H9 (cell line): Measurements from ENCODE around the gene NSUN2. TPM values are rescaled to one million over a fixed set of nuclear protein-coding genes. Genes with fewer than 3 reads are reported as not detected.

Experiments used
- DNase-seq: peaks from one replicate; pipeline ENCODE4 v3.0.0-alpha.2; 2017
- H2AFZ ChIP-seq: one replicate; pipeline ENCODE4 v1.6.1; 2013; ENCODE audit warnings: mild to moderate bottlenecking, low read length, control low read depth, moderate library complexity
- H2AK5ac ChIP-seq: 2 replicates; pipeline ENCODE4 v1.6.1; 2013; ENCODE audit warnings: low read length, control low read depth, mixed read lengths; ENCODE audit not compliant: insufficient read length
- H2BK120ac ChIP-seq: one replicate; pipeline ENCODE4 v1.6.1; 2013; ENCODE audit warnings: low read depth, mild to moderate bottlenecking, low read length, control low read depth, inconsistent platforms; ENCODE audit not compliant: poor library complexity, severe bottlenecking
- H2BK12ac ChIP-seq: 2 replicates; pipeline ENCODE4 v1.6.1; 2013; ENCODE audit warnings: low read length, control low read depth, mixed read lengths, low read depth; ENCODE audit not compliant: insufficient read length
- H2BK15ac ChIP-seq: 2 replicates; pipeline ENCODE4 v1.6.1; 2013; ENCODE audit warnings: low read depth, low read length, control low read depth
- H2BK20ac ChIP-seq: one replicate; pipeline ENCODE4 v1.6.1; 2013; ENCODE audit warnings: low read depth, mild to moderate bottlenecking, low read length, control low read depth, inconsistent platforms; ENCODE audit not compliant: poor library complexity, severe bottlenecking
- H2BK5ac ChIP-seq: 2 replicates; pipeline ENCODE4 v1.6.1; 2013; ENCODE audit warnings: low read length, control low read depth, mixed read lengths; ENCODE audit not compliant: insufficient read length
- H3K14ac ChIP-seq: 2 replicates; pipeline ENCODE4 v1.6.1; 2013; ENCODE audit warnings: low read length, control low read depth; ENCODE audit not compliant: insufficient read depth
- H3K18ac ChIP-seq: 2 replicates; pipeline ENCODE4 v1.6.1; 2013; ENCODE audit warnings: low read depth, mild to moderate bottlenecking, mixed read lengths, low read length, control low read depth; ENCODE audit not compliant: insufficient read length
- H3K23ac ChIP-seq: 2 replicates; pipeline ENCODE4 v1.6.1; 2013; ENCODE audit warnings: low read length, control low read depth, mixed read lengths, low read depth; ENCODE audit not compliant: insufficient read length
- H3K23me2 ChIP-seq: 2 replicates; pipeline ENCODE4 v1.6.1; 2013; ENCODE audit warnings: low read depth, mild to moderate bottlenecking, mixed read lengths, low read length, control low read depth; ENCODE audit not compliant: insufficient read length, poor library complexity, severe bottlenecking
- H3K27ac ChIP-seq: 2 replicates; pipeline ENCODE4 v1.5.1; 2013; ENCODE audit warnings: low read length, control low read depth, mixed read lengths, low read depth; ENCODE audit not compliant: insufficient read length
- H3K27me3 ChIP-seq: 2 replicates; pipeline ENCODE4 v1.6.1; 2013; ENCODE audit warnings: low read length, control low read depth, inconsistent platforms; ENCODE audit not compliant: insufficient read depth
- H3K4ac ChIP-seq: 2 replicates; pipeline ENCODE4 v1.6.1; 2013; ENCODE audit warnings: low read depth, mild to moderate bottlenecking, control low read depth, inconsistent platforms, low read length, moderate library complexity
- H3K4me1 ChIP-seq: 2 replicates; pipeline ENCODE4 v1.6.1; 2013; ENCODE audit warnings: low read length, control low read depth, inconsistent platforms; ENCODE audit not compliant: insufficient read depth
- H3K4me2 ChIP-seq: 2 replicates; pipeline ENCODE4 v1.6.1; 2013; ENCODE audit warnings: low read length, control low read depth, mixed read lengths; ENCODE audit not compliant: insufficient read length, insufficient read depth
- H3K56ac ChIP-seq: 2 replicates; pipeline ENCODE4 v1.6.1; 2013; ENCODE audit warnings: low read depth, mild to moderate bottlenecking, mixed read lengths, low read length, control low read depth; ENCODE audit not compliant: insufficient read length
- H3K79me1 ChIP-seq: 2 replicates; pipeline ENCODE4 v1.6.1; 2013; ENCODE audit warnings: low read depth, mild to moderate bottlenecking, moderate library complexity, low read length, control low read depth, inconsistent platforms; ENCODE audit not compliant: insufficient read depth, poor library complexity, severe bottlenecking
- H3K79me2 ChIP-seq: 2 replicates; pipeline ENCODE4 v1.6.1; 2013; ENCODE audit warnings: low read length, control low read depth, inconsistent platforms; ENCODE audit not compliant: insufficient read depth
- H3K9ac ChIP-seq: 2 replicates; pipeline ENCODE4 v1.6.1; 2013; ENCODE audit warnings: low read length, control low read depth, mixed read lengths; ENCODE audit not compliant: insufficient read length; ENCODE audit errors: extremely low read depth
- H3K9me3 ChIP-seq: one replicate; pipeline ENCODE4 v1.6.1; 2013; ENCODE audit warnings: low read depth, low read length, inconsistent platforms; ENCODE audit not compliant: control insufficient read depth
- H3T11ph ChIP-seq: one replicate; pipeline ENCODE4 v1.6.1; 2013; ENCODE audit warnings: mild to moderate bottlenecking, low read length, control low read depth, inconsistent platforms
- H4K20me1 ChIP-seq: one replicate; pipeline ENCODE4 v1.6.1; 2013; ENCODE audit not compliant: control insufficient read depth, insufficient read length, insufficient read depth
- H4K5ac ChIP-seq: 2 replicates; pipeline ENCODE4 v1.6.1; 2013; ENCODE audit warnings: low read depth, mild to moderate bottlenecking, mixed read lengths, low read length, control low read depth; ENCODE audit not compliant: insufficient read length
- H4K8ac ChIP-seq: replicated peaks from 2 replicates; pipeline ENCODE4 v1.6.1; 2013; ENCODE audit warnings: low read length, control low read depth, mixed read lengths, low read depth; ENCODE audit not compliant: insufficient read length
- H4K91ac ChIP-seq: 2 replicates; pipeline ENCODE4 v1.6.1; 2013; ENCODE audit warnings: low read depth, mild to moderate bottlenecking, moderate library complexity, mixed read lengths, low read length, control low read depth; ENCODE audit not compliant: insufficient read length
- H3K27ac Mint-ChIP-seq, 3 experiments: 2 replicates in 2 of 3; 3 replicates in 1 of 3; pipeline ENCODE4 v1.8.0; 2020 to 2021; ENCODE audit warnings: mixed read lengths in 3 of 3, mild to moderate bottlenecking in 1 of 3, moderate library complexity in 1 of 3
- H3K27me3 Mint-ChIP-seq: 2 replicates; pipeline ENCODE4 v1.8.0; 2021; ENCODE audit warnings: low read depth, mild to moderate bottlenecking, moderate library complexity, mixed read lengths
- H3K36me3 Mint-ChIP-seq, 3 experiments: 2 replicates in 2 of 3; 3 replicates in 1 of 3; pipeline ENCODE4 v1.8.0; 2020 to 2021; ENCODE audit warnings: low read depth in 3 of 3, mixed read lengths in 3 of 3; ENCODE audit not compliant: insufficient read depth in 1 of 3
- H3K4me1 Mint-ChIP-seq, 2 experiments: 2 replicates each; pipeline ENCODE4 v1.8.0; 2020; ENCODE audit warnings: mixed read lengths in 2 of 2
- H3K4me3 Mint-ChIP-seq, 2 experiments: 2 replicates in 1 of 2; 3 replicates in 1 of 2; pipeline ENCODE4 v1.8.0; 2020 to 2021; ENCODE audit warnings: mild to moderate bottlenecking in 2 of 2, mixed read lengths in 2 of 2, moderate library complexity in 1 of 2
- H3K9me3 Mint-ChIP-seq, 2 experiments: 2 replicates in 1 of 2; 3 replicates in 1 of 2; pipeline ENCODE4 v1.8.0; 2020; ENCODE audit warnings: mild to moderate bottlenecking in 2 of 2, mixed read lengths in 2 of 2, moderate library complexity in 1 of 2
- CTCF ChIP-seq: fragments of 200-600 bp; sonication (generic); conservative IDR thresholded peaks from 3 replicates; pipeline ENCODE4 v1.8.0; 2021; ENCODE audit warnings: antibody characterized with exemption, mild to moderate bottlenecking
- WGBS: extraction: QIAGEN DNeasy Blood & Tissue Kit; methylation state at CpG from one replicate; pipeline ENCODE4 v1.1.7; 2013; ENCODE audit warnings: missing lambda C conversion rate, low lambda C conversion rate, mixed read lengths; ENCODE audit not compliant: insufficient read length; ENCODE audit errors: extremely low coverage; 5-methylcytosine and 5-hydroxymethylcytosine counted together
- total RNA-seq: library from RNA; stranded (reverse); gene quantifications from 2 replicates; pipeline ENCODE4 v1.2.1, GENCODE V29; 2021

NSUN2 gene
- total RNA-seq, 1 experiment from 2014 or later = 115 TPM

GRCh38 chr5:6644794-6645241 is 12.0 kb upstream of the NSUN2 start:
- no peaks in the 10 kb centered on the region for H3K9me3 Mint-ChIP-seq
- no peaks in the 10 kb centered on the region for H3K27me3 Mint-ChIP-seq
- no peak overlapping the region for H3K14ac ChIP-seq
- TF ChIP-seq CTCF = no peak
- H2BK15ac ChIP-seq = no peak overlapping the region
- no peak overlapping the region for H3K23ac ChIP-seq
- H3K4me1 ChIP-seq = no peaks in the 10 kb centered on the region; the same call in 1 of the 2 replicates
- H2AFZ ChIP-seq = no peak overlapping the region
- no CpG with 5 or more reads among the region's 6 CpGs for WGBS
- no peaks in the 10 kb centered on the region; the same call in 1 of the 2 replicates for H3K79me2 ChIP-seq
- no peak overlapping the region for H3K9ac ChIP-seq
- peaks cover 17 to 18% of the 10 kb centered on the region in 2 experiments for H3K4me1 Mint-ChIP-seq
- H4K8ac ChIP-seq = no peak overlapping the region
- H4K20me1 ChIP-seq = no peaks in the 10 kb centered on the region
- H3K23me2 ChIP-seq = no peaks in the 10 kb centered on the region
- H3K9me3 ChIP-seq = no peaks in the 10 kb centered on the region
- no peak overlapping the region for H3K18ac ChIP-seq
- H3K79me1 ChIP-seq = no peaks in the 10 kb centered on the region
- DNase-seq = no peak
- H3K56ac ChIP-seq = no peak overlapping the region
- no peak overlapping the region for H2BK12ac ChIP-seq
- H3K4me2 ChIP-seq = no peak overlapping the region
- no peak overlapping the region for H2BK120ac ChIP-seq
- H3K36me3 Mint-ChIP-seq = peaks cover 0 to 8% (median 3%) of the 10 kb centered on the region in 3 experiments; a peak in 5 of 7 replicates
- no peak overlapping the region for H2BK20ac ChIP-seq
- H3K27me3 ChIP-seq = no peaks in the 10 kb centered on the region
- H3K27ac ChIP-seq = no peak overlapping the region
- no peak overlapping the region for H3K4me3 Mint-ChIP-seq
- H3K27ac Mint-ChIP-seq = peak overlapping the region in 1 of 3 experiments; percentile 70; a peak in 1 of 7 replicates
- H3T11ph ChIP-seq = no peak overlapping the region
- H3K4ac ChIP-seq = no peak overlapping the region
- H4K5ac ChIP-seq = no peak overlapping the region
- no peak overlapping the region for H2AK5ac ChIP-seq
- no peak overlapping the region for H4K91ac ChIP-seq
- no peak overlapping the region for H2BK5ac ChIP-seq
